CD4-positive, alpha-beta T cell treated with Interleukin-2 at 100 ng/mL for 4 hours (primary cell): ENCODE measurements around the gene ZNF444.
A peak's percentile ranks its signal among the peaks of the same experiment; 100 is the strongest.

Experiments
- DNase-seq: peaks from one replicate; pipeline ENCODE4 v3.0.0-alpha.2; 2020; ENCODE audit warnings: low spot score

ZNF444 gene

GRCh38 chr19:56107626-56108351 lies 33.3 kb upstream of the ZNF444 start:
- DNase-seq, result no peak

DNA sequence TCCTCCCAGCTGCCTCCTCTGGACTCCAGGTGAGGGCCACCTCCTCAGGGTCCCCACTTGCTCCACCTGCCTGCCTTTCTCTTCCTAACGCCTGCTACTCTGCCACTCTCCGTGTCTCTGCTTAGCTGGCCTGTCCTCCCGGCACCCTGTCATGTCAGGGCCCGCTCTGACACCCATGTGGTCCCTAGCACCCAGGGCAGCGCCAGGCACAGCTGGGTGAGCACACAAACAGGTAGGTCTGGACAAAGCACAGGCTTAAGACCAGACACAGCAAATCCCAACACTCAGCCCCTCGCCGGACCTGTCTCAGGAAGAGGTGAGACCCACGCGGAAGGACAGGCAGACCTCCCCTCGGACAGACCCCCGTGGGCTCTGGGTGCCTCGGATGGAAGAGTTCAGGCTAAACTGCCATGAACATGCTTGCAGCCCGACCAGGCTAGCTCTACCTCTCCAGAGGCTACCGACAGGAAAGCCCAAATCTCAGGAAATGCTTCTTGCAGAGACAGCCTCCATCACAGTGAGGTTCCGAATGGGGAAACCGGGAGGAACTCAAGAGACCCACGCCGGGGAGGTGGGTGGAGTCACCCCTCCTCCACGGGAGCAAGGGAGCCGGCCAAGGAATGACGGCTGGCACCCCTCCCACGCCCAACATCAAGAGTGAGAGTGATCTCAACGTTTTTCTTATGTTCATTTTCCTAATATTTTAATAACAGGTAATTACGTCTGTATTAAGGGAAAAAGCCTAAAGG lies 32.5 kb upstream of the ZNF444 start:
- DNase-seq, result no peak

- DNase-seq, result no peak
Measured at GRCh38 chr19:56109226-56109625, 31.9 kb upstream of the ZNF444 start.

DNA sequence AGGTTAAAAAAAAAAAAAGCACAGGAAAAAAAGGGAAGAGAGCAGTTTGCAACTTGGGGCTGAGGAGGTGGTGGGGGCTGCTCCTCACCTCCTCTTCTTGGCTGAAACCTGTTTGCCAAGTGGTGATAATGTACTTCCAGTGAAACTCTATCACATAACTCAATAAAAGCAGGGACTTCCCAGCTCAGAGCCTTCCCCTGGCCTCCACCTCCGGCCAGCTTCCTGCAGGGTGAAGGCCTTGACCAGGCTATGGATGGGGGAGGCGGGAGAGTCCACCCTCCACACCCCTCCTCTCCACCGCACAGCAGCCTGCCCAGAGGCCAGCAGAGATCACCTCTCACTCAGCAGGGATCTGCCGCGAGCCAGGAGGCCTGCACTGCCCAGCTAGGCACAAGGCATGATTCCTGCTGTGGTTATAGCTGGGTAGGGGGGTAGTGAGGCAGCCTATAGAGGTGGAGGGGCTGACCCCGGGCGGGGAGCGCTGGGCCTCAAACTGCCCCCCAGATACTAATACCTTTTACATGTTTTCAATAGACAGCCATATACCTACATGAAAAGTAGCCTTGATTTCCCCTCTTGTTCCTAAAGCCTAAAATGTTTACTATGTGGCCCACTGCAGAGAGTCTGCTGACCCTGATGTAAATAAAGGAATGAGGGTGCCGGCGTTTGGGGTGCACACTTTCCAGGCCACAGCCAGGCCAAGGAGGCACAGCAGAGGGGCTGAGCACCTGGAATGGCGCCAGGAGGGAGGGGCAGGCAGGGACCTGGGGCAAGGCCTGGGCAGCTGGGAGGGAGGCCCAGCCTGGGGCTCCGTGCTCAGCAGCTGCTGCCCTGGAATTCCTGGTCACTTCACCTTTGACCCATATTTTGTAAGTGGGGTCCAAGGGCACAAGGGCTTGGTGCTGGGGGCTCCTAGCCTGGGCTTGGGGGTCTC lies 30.3 kb upstream of the ZNF444 start:
- DNase-seq, result no peak

DNA sequence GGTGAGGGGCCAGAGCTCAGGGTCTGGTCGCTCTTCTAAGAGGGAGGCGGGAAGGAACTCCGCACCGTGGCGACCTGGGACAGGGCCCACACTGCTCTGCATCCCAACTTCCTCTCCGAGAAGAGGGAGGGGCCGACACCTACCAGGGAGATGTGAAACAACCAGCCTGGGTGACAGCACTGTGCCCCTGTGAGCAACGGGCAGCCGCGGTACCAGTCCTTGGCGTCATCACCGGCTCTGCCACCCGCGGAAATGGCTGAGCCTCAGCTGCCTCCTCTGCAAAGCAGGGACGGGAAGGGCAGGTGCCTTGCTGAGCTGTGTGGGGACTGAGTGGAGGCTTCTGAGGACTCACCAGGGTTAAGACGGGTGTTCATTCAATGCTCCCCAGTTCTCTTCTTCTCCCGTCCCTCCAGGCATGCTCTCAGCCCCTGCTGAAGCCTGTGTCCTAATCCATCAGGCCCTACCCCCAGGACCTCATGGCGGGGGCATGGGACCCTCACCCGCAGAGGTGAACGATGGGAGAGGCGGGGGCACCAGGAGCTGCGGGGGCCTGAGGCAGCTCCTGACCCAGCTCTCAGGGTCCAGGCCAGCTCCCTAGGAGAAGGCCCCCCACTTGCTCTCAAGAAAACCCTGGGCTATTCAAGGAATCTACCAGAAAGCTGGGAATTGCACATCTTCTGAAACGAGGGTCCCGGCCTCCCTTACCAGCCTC lies 29.3 kb upstream of the ZNF444 start:
- peak; percentile 22 for DNase-seq

- DNase-seq, result no peak
Measured at GRCh38 chr19:56112313-56112709, 28.8 kb upstream of the ZNF444 start.

- no peak for DNase-seq
Measured at GRCh38 chr19:56113074-56113632, 27.9 kb upstream of the ZNF444 start.

DNA sequence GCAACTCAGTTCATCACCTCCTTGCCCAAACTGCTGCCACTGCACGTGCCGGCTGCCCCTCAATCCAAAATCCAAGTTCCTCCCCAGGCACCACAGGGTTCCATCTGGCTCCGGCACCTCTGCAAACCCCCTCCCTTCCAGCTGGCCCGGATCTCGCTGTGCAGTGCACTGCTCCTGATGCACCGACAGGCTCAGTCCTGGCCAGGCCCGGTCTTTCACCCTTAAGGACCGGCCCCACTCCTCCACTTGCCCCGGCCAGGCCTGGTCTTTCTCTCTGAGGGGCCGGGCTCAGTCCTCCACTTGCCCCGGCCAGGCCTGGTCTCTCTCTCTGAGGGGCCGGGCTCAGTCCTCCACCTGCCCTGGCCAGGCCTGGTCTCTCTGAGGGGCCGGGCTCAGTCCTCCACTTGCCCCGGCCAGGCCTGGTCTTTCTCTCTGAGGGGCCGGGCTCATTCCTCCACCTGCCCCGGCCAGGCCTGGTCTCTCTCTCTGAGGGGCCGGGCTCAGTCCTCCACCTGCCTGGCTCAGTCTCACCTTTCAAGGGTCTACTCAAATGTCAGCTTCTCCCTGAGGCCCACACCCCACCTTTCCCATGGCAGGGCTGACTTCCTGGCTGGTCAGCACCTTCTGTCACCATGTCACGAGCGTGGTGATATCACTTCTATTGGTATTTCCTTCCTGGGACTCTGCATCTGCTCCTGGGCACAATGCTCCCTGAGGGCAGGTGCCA lies 26.9 kb upstream of the ZNF444 start:
- no peak for DNase-seq

DNA sequence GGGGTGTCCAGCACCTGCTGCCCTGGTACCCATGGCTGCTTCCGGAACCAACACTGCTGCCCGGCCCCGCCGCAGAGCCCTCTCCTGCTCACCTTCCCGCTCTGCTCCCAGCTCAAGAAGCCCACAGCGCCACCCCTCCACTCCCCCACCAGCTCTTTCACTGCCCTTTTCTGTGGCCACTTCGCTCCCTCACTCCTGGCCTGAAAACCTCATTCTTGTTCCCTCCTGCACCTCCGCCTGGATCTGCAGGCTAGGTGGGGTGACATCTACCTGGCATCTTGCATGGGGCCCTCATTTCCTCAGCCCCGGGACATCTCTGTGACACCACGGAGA lies 26.3 kb upstream of the ZNF444 start:
- no peak for DNase-seq

- DNase-seq, result no peak
Measured at GRCh38 chr19:56115490-56115889, 25.6 kb upstream of the ZNF444 start.

DNA sequence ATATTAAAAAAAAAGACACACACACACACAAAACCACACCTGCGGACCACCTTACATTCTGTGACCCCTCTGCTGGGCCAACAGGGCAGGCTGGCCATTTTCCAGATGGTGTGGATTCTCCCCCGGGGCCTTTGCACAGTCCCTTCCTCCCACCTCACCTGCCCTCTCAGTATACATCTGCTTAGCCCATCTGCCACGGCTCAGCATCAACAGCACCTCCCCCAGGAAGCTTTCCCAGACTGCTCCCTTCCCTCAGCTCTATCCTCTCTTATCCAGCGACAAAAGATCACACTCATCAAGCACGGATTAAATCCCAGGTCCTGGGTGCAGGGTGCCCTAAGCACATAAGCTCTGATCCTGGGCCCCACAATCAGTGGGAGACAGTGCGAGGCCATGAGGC lies 24.5 kb upstream of the ZNF444 start:
- DNase-seq, result no peak

DNA sequence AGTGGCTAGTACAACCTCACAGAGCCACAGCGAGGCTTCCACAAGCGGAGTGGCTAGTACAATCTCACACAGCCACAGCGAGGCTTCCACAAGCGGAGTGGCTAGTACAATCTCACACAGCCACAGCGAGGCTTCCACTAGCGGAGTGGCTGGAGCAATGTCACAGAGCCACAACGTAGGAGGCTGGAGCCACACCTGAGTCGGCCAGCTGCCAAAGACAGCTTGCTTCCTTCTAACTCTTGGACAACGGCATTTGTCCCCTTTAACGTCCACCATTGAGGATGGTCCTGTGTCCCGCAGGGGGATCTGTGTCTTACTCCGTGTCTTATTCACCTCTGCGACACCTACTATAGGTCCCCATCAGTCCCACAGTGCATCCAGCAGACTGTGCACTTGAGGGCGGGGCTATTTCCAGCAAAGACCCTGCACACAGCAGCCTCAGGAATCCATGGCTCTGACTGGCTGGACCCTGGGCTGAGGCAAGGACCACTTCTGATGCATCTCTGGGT lies 23.7 kb upstream of the ZNF444 start:
- no peak for DNase-seq

DNA sequence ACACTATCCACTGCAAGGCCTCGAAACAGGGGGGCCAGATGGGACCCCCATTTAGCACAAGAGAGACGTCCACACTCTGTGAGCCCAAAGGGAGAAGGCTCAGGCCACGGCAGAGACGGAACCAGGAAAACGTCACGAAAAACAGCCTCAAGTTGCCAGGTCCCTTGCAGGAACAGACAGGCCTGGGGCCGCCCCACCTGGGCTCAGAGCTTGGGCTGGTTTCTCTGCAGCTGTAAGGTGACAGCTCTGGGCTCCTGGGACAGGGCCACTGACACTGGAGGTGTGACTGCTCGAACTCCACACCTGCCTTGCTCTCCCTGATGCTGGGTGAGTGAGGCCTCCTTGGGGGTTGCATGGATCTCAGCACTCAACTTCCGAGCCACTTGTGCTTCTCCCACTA lies 23.2 kb upstream of the ZNF444 start:
- DNase-seq, result no peak

GRCh38 chr19:56118666-56119581 lies 22.2 kb upstream of the ZNF444 start:
- no peak for DNase-seq

DNA sequence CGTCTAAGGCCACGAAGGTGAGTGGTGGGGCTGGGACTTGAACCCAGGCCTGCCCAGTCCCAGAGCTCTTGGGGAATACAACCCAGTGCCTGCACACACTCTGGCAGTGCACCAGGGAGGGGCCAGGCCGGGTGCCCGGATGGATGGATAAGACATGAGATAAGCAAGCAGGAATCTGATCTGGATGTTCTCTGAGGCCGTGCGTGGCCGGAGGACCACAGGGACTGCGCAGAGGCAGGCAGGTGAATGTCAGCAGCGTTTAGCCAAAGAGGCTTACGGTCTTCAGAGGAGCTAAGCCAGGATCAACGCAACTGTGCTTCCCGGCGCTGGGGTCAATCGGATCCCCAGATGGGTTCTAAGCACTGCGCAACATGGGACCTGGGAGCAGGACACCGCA lies 21.5 kb upstream of the ZNF444 start:
- DNase-seq, result no peak

DNA sequence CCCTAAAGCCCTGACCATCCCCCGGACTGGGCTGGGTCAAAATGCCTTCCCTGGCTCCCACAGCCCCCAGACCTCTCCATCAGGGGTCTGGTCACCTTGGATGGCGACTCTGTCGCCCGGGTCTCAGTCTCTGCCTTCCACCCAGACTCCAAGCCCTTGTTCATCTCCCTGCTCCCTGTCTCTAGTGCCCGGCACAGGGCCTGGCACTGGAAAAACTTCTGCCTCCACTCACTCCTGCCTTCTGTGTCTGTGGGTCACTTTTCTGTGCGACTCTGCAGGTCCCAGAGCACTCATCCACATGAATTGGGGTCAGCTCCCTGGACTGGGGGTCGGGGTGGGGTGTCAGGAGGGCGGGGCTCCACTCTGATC lies 21.1 kb upstream of the ZNF444 start:
- DNase-seq, result no peak

- DNase-seq, result peak; percentile 78
Measured at GRCh38 chr19:56120371-56121179, 20.5 kb upstream of the ZNF444 start.

DNA sequence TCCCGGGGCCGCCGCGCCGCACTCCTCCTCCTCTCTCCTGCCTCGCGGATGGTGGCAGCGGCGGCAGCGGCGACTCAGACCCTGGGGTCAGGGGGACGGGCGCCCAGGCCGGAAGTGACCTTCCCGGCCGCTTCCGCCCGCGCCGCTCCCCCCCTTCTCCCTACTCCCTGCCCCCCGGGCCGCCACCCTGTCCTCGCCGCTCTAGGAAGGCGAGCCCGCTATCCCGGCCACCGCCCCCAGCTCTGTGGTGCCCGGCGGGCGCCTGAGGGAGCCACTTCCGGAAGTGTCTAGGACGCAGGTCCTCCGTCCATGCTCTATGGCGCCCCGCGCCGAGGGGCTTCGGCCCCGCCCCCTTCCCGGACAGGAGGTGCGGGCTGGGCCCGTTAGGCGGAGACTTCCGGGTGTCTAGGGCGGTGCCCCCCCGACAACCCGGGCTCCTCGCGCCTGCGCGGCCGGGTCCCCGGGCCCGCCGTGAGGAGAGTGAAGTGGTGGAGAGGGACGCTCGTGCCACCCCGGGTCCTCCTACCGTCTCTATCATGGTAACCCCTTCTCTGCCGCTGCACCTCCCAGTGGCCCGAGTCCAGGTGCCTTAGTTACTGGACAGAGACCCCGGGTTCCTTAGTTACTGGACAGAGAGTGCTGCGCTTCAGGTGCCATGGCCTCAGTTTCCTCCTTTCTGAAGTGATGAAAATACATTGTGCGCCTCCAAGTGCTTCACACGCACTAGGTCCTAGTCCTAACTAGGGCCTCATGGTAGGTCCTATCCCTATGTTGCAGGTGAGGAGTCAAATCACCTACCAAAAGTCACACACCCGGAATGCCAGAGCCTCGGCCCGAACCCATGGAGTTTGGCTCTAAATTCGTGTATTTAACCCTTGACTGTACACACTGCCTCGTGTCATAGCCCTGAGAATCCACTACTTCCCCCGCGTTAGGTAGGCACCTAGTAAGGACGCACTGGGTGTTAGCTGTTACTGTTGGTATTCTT lies 19.6 kb upstream of the ZNF444 start, which contains the start of gene ZNF787:
TSS of gene ZNF787 (minus strand) at position 116 of the 988 bp plus-strand sequence. CDS start 18,078 bp downstream, outside the sequence.
- DNase-seq, result peak; percentile 98
